GM06990 (cell line): ENCODE results near the gene TMIGD1.
A peak's percentile ranks its signal among the peaks of the same experiment; 100 is the strongest.

ENCODE experiments used
- DNase-seq: peaks from one replicate; pipeline ENCODE4 v3.0.0-alpha.2; 2011; ENCODE audit not compliant: insufficient read length; ENCODE audit errors: extremely low read depth
- H3K27me3 ChIP-seq: replicated peaks from 2 replicates; pipeline ENCODE4 v1.6.0; 2011; ENCODE audit warnings: low read length; ENCODE audit not compliant: control insufficient read depth, insufficient read depth
- H3K36me3 ChIP-seq: 2 replicates; pipeline ENCODE4 v1.5.1; 2011; ENCODE audit warnings: low read length; ENCODE audit not compliant: control insufficient read depth, insufficient read depth
- H3K4me3 ChIP-seq: replicated peaks from 2 replicates; pipeline ENCODE4 v1.5.1; 2011; ENCODE audit warnings: low read depth, mild to moderate bottlenecking, control low read depth, low read length
- TF ChIP-seq, protein P1 (sequence below): IDR thresholded peaks from 2 replicates; pipeline ENCODE4 v1.5.1; 2011; ENCODE audit warnings: low read length, control low read depth, mild to moderate bottlenecking, inconsistent platforms; ENCODE audit not compliant: insufficient read depth, poor library complexity, severe bottlenecking

The TMIGD1 gene, protein sequence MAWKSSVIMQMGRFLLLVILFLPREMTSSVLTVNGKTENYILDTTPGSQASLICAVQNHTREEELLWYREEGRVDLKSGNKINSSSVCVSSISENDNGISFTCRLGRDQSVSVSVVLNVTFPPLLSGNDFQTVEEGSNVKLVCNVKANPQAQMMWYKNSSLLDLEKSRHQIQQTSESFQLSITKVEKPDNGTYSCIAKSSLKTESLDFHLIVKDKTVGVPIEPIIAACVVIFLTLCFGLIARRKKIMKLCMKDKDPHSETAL

DNA sequence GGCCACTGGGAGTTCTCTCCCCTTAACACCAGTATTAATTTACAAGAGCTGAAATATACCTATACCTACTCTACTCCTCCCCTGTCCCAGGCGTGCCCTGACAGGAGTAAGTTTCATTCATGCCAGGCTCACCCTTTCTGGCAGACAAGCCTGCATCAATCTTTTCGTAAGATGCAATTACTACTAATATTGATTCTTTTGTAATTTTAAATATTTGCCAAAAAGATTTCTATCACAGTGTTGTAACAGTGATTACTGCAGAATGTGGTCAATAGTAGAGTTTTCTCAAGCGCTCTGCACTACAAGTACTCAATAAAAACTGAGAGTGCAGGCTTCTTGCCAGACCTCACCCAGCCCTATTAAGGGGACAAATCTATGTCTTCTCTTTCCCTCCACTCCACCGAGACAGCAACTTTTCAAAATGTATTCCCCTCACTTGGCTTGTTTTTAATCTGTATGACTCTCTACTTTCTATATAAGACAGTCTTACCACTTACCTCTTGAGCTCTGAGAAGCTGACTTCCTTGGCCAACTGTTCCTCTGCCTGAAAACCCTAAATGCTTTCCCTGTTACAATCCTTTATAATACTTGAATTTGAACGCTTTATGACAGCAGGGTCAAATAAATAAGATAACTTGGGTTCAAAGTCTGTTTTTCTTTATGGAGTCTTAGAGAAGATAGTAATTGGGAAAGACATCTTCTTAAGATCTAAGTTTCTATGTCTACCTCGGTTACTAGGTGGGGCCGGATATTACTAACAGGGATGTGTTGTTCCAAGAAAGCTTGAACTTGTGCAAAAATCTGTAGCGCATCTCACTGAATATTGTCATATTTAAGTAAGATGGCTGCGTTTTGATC is at the start of gene TMIGD1:
TMIGD1 (minus strand) TSS at position 555 of the 858 bp plus-strand sequence. CDS start 1,924 bp downstream, outside the sequence.
- TF ChIP-seq, protein P1, sequence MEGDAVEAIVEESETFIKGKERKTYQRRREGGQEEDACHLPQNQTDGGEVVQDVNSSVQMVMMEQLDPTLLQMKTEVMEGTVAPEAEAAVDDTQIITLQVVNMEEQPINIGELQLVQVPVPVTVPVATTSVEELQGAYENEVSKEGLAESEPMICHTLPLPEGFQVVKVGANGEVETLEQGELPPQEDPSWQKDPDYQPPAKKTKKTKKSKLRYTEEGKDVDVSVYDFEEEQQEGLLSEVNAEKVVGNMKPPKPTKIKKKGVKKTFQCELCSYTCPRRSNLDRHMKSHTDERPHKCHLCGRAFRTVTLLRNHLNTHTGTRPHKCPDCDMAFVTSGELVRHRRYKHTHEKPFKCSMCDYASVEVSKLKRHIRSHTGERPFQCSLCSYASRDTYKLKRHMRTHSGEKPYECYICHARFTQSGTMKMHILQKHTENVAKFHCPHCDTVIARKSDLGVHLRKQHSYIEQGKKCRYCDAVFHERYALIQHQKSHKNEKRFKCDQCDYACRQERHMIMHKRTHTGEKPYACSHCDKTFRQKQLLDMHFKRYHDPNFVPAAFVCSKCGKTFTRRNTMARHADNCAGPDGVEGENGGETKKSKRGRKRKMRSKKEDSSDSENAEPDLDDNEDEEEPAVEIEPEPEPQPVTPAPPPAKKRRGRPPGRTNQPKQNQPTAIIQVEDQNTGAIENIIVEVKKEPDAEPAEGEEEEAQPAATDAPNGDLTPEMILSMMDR: no peak
- Histone ChIP-seq H3K27me3 (no peaks in the 10 kb centered on the region), H3K4me3 (no peak within 1 kb of the TSS), H3K36me3 (no peaks in the 10 kb centered on the region)
- DNase-seq: no peak

DNA sequence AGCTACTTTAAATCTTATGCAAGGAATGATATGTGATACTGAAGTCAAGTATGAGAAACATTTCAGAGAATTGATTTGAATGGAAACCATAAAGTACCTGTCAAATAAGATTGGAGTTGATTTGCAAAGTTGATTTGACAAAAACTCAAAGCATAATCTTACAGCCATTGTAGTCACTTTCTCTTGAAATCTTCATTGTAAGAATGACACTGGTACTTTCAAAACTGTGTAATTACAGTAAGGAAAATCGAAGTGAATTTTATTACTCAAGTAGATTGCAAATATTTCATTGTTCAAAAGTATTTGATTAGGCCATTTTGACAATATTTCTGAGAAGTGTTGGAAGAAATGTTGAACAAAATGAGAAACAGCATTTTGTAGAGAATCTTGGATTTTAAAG is 48.5 kb upstream of the TMIGD1 start:
- no peaks in the 10 kb centered on the region for H3K27me3 ChIP-seq
- no peak for DNase-seq
- no peak overlapping the region for H3K4me3 ChIP-seq
- no peaks in the 10 kb centered on the region; the same call in 1 of the 2 replicates for H3K36me3 ChIP-seq
- TF ChIP-seq, protein P1: no peak

DNA sequence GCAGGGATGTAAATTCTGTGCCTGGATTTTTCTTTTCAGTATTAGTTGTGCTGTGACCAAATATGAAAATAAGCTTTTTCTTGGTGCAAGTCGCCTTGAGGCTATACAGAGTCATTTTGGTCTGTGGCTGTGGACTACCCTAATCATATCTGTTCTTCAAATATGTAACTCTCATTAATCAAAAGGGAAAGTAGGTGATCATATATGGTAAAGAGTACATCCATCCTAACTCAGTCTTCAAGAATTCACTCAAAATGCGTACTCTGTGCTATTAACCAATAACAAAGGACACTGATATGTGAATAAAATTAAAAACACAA is 47.4 kb upstream of the TMIGD1 start:
- TF ChIP-seq, protein P1: no peak
- H3K4me3 ChIP-seq: no peak overlapping the region

DNA sequence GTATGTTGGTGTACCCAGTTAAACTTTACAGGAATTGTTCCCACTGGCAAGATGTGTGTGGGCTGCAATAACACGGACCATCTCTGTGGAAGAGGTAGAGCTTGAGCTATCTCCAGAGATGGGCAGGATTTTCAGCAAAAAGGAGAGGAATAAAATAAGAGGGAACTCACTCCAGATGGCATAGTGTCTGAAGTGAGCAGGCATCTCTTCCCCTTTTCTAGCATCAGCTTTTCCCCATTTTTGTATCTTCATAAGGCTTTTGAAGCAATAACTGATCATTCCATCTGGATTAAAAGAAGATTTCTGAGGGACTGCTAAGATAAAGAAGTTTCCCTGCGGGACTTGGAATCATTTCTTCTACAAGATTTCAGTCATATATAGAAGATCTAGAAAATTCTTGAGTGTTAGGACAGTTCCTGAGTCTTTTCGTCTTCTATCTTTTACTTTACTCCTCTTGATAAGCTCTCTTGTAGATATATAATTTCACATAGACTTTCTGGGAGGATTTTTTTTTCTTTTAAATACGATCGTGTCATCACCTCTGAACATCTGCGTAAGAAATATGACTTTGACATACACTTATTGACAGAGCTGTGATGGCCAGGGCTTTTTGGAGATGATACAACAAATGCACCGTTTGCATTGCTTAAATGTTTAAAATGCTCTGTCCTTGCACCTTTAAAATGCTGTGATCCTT is 46.9 kb upstream of the TMIGD1 start:
- H3K4me3 ChIP-seq: peak overlapping the region; percentile 75; the same call in 1 of the 2 replicates
- TF ChIP-seq, protein P1: no peak
- H3K27me3 ChIP-seq: no peaks in the 10 kb centered on the region
- H3K36me3 ChIP-seq: no peaks in the 10 kb centered on the region
- no peak for DNase-seq

More for the DNA sequence above, 47.4 kb upstream of the TMIGD1 start:
- Histone ChIP-seq H3K36me3 (no peaks in the 10 kb centered on the region; the same call in 1 of the 2 replicates), H3K27me3 (no peaks in the 10 kb centered on the region)
- DNase-seq: no peak

DNA sequence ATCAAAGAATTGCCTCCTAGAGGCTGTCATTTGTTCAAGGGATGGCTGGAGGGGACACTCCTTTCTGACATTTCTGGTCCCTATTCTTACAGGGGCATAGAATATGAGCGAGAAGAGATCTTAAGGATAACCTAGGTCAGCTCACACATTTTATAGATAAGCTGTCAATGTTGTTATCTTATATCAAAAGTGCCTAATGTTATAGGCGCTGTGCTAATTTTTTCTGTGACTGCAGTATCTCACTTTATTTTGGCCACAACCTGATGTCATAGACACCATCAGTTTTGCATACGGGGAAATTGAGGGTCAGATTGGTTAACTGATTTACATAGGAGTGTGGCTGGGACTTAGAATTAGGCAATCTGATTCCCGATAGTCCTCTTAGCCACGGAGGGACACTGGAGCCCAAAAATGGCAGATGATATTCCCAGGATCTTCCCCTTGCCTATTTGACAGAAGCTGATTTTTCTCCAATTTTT is 46.1 kb upstream of the TMIGD1 start:
- Histone ChIP-seq H3K36me3 (no peaks in the 10 kb centered on the region), H3K27me3 (no peaks in the 10 kb centered on the region), H3K4me3 (peak overlapping the region; percentile 75)
- DNase-seq: no peak
- TF ChIP-seq, protein P1: peak; percentile 7
